Skeletal muscle satellite cell (primary cell): ENCODE results near the gene GATAD2B.

ENCODE experiments used
- H3K27me3 ChIP-seq: 2 replicates; pipeline ENCODE4 v1.7.0; 2013; ENCODE audit warnings: low read length; ENCODE audit not compliant: control insufficient read depth, insufficient read depth
- H3K36me3 ChIP-seq: 2 replicates; pipeline ENCODE4 v1.7.0; 2013; ENCODE audit warnings: mild to moderate bottlenecking, control low read depth, low read length; ENCODE audit not compliant: insufficient read depth
- H3K4me1 ChIP-seq: 2 replicates; pipeline ENCODE4 v1.7.0; 2013; ENCODE audit warnings: low read length; ENCODE audit not compliant: control insufficient read depth, insufficient read depth
- H3K4me2 ChIP-seq: 2 replicates; pipeline ENCODE4 v1.7.0; 2013; ENCODE audit warnings: mild to moderate bottlenecking, low read length
- H3K4me3 ChIP-seq: 2 replicates; pipeline ENCODE4 v1.7.0; 2013; ENCODE audit warnings: low read length
- H3K9ac ChIP-seq: 2 replicates; pipeline ENCODE4 v1.7.0; 2013; ENCODE audit warnings: mild to moderate bottlenecking, low read depth, low read length, moderate library complexity
- H3K9me3 ChIP-seq: replicated peaks from 2 replicates; pipeline ENCODE4 v1.7.0; 2013; ENCODE audit warnings: mild to moderate bottlenecking, control low read depth, low read length

Gene GATAD2B

DNA sequence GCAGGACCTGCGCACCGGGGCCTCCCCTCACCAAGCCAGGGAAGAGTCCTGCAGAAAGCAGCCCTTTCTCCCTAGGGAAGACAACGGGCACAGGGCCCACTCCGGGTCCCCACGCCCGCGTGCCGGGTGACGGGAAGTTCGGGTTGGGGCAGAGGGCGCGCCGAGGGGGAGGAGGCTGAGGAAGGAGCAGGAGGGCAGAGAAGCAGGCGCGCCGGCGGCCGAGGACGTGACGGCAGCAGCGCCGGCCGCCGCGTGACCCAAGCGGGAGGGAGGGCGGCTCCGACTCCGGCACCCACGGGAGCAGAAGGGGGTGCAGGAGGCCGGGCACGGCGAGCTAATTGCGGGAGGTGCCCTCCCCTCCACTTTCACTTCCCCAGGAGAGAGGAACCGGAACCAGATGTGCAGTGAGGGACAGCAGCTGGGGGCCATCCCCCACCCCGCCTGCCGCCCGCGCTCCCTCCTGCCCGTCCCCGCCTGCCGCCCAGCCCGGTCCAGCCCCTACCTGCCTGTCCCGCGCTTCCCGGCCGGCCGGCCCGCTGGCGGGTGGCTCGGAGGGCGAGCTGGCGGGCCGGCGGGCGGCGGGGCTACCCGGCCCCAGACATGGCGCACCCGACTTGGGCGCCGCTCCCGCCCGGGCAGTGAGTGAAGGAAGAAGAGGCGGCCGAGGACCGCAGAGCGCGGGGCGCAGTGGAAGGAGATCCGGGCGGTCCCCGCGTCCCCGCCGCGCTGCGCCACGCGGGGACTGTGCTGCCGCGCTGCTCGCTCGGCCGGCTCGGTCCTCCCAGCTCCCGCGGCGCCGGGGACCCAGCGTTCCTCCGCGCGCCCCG lies 23.2 kb upstream of the GATAD2B start:
- Histone ChIP-seq H3K36me3 (peaks cover 39% of the 10 kb centered on the region), H3K27me3 (no peaks in the 10 kb centered on the region), H3K4me1 (peaks cover 12% of the 10 kb centered on the region), H3K9me3 (no peaks in the 10 kb centered on the region), H3K4me3 (peak overlapping the region; percentile 89), H3K9ac (peak overlapping the region; percentile 84), H3K4me2 (peak overlapping the region; percentile 86)

DNA sequence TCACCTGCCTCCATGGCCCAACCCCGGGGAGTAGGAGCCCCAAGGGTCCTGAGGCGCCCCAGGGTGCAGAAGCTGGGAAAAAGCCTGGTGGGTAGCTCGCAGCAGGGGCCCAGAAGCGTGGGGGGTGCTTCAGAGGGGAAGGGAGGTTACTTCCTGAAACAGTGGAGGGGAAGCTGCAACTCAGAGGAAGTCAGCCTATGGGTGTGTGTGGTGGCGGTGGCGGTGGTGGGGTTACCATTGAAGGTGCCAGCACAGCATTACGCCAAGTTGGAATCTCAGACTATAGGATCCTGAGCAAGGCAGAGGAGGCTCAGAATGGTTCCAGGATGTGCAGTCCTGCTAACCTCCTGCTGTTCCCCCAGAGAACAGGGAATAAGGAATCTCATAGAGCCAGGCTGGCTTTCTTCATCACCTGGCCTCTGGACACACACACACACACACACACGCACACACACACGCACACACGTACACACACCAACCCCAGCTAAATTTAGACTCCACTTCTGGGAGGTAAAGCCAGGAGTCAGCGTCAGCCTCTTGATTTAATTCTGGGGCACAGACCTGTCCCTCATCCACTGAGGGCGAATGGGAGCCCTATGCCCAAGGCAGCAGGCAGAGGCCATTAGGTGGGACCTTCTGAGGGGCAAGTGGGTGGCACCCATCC lies 22.5 kb upstream of the GATAD2B start:
- peak overlapping the region; percentile 86 for H3K4me2 ChIP-seq
- peak overlapping the region; percentile 89 for H3K4me3 ChIP-seq
- H3K36me3 ChIP-seq, result peaks cover 38% of the 10 kb centered on the region
- H3K9me3 ChIP-seq, result no peaks in the 10 kb centered on the region
- peaks cover 12% of the 10 kb centered on the region for H3K4me1 ChIP-seq
- H3K9ac ChIP-seq, result peak overlapping the region; percentile 84
- H3K27me3 ChIP-seq, result no peaks in the 10 kb centered on the region

DNA sequence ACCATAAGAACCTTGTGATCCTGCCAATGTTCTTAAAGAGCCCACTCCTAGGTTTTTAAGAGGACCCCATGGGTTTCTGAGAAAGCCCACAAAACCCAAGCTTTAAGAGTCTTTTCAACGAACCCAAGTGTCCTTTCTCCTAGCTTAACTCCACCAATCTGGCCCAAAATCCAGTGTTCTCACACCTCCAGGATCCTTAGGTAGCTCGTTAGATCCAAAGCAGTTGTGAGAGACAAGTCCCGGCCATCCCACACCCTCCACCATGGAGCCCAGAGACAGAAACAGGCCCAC lies 22.0 kb upstream of the GATAD2B start:
- Histone ChIP-seq H3K4me2 (peak overlapping the region; percentile 86), H3K36me3 (peaks cover 39% of the 10 kb centered on the region), H3K27me3 (no peaks in the 10 kb centered on the region), H3K9ac (no peak overlapping the region), H3K4me1 (peaks cover 12% of the 10 kb centered on the region), H3K4me3 (peak overlapping the region; percentile 89), H3K9me3 (no peaks in the 10 kb centered on the region)

DNA sequence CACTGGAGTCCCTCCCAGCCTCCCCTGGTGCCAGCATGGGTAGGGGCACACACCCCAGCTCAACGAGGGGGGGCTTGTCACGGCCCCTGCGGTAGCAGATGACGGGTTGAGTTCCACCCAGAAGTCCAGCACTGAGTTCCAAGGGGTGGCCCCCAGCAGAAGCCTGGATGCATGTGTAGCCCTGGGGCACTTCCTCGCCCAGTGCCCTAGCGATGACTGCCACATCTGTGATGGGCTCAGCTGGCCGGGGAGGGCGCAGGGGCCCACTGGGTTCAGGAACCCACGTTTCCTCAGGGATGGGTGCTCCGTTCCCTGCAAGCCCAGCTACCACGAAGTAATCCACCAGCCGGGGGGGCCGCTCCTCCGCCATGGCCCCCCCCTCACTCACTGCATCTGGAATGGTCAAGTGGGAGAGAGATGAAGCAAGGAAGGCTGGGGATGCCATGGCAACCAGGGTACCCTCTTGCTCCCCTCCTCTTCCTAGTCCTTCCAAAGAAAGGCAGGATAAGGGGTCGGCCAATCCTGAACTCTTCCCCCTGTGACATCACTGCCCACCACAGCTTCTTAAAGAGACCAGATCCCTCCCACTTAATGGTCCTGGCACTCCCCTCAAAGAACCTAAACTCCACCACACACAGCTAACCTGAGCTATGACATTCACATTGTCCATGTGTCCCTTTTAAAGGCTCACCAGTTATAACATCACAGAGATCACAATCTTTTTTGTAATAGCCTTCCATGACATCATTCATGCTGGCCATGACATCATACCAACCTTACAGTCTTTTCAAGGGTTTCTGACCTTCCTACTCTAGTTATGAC lies 21.4 kb upstream of the GATAD2B start:
- Histone ChIP-seq H3K4me3 (no peak overlapping the region), H3K9me3 (no peaks in the 10 kb centered on the region), H3K9ac (no peak overlapping the region), H3K4me2 (peak overlapping the region; percentile 86), H3K36me3 (peaks cover 42% of the 10 kb centered on the region), H3K27me3 (no peaks in the 10 kb centered on the region), H3K4me1 (peaks cover 12% of the 10 kb centered on the region)

DNA sequence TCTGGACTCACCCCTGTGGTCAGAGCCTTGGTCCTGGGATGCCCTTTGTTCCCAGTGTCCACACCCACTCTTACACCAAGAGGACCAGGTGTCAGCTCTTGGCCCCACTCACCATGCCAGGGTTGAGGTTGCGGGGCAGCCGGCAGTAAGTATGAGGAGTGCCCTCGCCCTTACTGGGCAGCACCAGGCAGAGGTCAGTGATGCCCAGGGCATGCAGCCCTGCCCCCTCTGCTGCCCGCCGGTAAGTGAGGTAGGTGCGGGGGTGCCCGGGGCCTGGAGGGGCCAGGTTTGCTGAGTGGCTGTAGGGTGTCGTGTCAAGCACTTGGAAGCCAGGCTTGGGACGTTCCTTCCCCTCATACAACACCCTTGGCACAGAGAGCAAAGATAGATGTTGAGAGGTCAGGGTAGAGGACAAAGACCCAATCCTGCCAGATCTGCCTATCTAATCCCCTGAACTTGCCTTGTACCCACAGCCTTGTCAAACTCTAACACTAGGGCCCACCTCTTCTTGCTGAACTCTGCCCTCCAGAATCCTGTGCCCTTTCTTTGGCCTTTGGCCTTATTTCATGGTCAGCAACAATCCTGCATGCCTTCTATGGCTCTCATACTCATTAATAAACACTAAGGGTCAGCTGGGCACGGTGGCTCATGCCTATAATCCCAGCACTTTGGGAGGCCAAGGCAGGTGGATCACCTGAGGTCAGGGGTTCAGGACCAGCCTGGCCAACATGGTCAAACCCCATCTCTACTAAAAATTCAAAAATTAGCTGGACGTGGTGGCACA lies 20.2 kb upstream of the GATAD2B start:
- Histone ChIP-seq H3K4me1 (peaks cover 12% of the 10 kb centered on the region), H3K4me2 (no peak overlapping the region), H3K9me3 (no peaks in the 10 kb centered on the region), H3K27me3 (no peaks in the 10 kb centered on the region), H3K9ac (no peak overlapping the region), H3K4me3 (no peak overlapping the region), H3K36me3 (peaks cover 30% of the 10 kb centered on the region)

DNA sequence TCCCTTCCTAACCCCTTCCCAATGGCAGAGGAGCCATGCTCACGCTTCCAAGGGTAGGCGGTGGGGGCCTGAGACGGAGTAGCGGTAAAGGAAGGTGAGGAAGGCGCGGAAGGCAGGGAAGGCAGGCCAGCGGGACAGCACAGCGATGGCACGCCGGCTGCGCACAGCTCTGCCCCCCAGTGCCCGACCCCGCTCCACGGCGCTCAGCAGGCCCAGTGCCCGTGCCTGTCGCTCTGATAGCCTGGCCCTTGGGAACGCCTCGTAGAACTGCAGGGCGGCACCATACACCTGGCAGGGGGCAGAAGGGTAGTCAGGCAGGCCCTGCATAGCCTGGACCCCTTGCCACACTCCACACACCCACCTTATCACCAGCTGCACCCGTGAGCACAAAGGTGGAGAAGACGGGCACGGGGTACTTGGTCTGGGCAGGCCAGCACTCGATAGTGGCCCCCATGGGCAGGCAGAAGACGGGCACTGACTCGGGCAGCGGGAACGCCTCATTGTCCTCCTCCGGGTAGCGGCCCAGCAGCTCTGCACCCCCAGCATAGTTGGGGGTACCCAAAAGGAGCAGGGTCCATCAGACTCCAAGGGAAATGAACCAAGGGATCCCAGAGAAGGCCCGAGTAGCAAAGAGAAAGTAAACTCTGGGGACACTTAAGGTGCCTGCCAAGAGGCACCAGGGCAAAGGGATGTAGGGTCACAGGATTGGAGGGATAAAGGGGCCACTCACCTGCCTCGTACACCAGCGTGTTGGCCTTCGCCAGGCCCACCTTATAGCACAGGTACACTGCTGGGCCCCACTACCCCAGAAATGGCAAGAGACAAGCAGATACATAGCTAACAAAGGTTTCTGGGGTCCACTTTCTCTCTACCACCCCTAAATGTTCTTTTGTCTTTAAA lies 19.3 kb upstream of the GATAD2B start:
- H3K27me3 ChIP-seq, result no peaks in the 10 kb centered on the region
- H3K9ac ChIP-seq, result no peak overlapping the region
- H3K4me3 ChIP-seq, result no peak overlapping the region
- H3K4me2 ChIP-seq, result no peak overlapping the region
- no peaks in the 10 kb centered on the region for H3K9me3 ChIP-seq
- H3K36me3 ChIP-seq, result peaks cover 33% of the 10 kb centered on the region
- H3K4me1 ChIP-seq, result peaks cover 12% of the 10 kb centered on the region

DNA sequence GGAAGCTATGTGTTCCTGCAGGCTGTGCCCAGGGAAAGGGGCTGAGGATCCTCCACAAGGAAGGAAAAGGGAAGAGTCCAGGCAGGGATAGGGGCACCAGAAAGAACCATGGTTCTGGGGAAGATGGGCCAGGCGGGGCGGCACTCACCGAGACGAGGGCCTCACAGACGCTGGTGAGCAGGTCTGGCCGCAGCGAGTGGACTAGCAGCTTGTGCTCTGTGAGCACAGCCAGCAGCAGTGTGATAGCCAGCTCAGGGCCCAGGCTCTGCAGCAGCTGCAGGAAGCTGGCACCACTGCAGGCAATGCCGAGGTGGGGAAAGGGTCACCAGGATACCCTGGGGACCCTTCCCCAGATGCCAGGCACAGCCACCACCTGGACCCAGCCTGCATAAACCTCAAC lies 18.0 kb upstream of the GATAD2B start:
- peaks cover 46% of the 10 kb centered on the region for H3K36me3 ChIP-seq
- no peak overlapping the region for H3K4me3 ChIP-seq
- no peaks in the 10 kb centered on the region for H3K27me3 ChIP-seq
- no peak overlapping the region for H3K4me2 ChIP-seq
- no peak overlapping the region for H3K9ac ChIP-seq
- peaks cover 8% of the 10 kb centered on the region for H3K4me1 ChIP-seq
- H3K9me3 ChIP-seq, result no peaks in the 10 kb centered on the region

DNA sequence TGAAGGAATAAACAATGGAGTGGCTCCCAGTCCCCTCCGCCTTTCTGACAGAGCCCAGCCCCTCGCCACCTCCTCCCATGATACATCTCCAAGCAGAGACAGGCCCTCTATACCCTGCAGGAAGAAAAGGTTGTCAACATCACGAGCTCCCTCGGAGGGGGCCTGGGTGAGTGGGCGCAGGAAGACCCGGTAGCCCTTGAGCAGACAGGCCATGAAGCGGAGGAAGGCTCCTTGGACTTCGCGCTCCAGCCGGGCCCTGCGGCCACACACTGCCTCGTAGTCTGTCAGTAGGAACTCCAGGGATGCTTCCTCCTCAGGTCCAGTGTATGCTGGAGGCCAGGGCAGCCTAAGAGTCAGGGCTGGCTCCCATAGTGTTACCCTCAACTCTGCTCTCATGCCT lies 16.7 kb upstream of the GATAD2B start:
- H3K4me2 ChIP-seq, result no peak overlapping the region
- H3K9ac ChIP-seq, result no peak overlapping the region
- H3K4me3 ChIP-seq, result no peak overlapping the region
- H3K4me1 ChIP-seq, result no peaks in the 10 kb centered on the region
- H3K9me3 ChIP-seq, result no peaks in the 10 kb centered on the region
- no peaks in the 10 kb centered on the region for H3K27me3 ChIP-seq
- peaks cover 49% of the 10 kb centered on the region for H3K36me3 ChIP-seq

DNA sequence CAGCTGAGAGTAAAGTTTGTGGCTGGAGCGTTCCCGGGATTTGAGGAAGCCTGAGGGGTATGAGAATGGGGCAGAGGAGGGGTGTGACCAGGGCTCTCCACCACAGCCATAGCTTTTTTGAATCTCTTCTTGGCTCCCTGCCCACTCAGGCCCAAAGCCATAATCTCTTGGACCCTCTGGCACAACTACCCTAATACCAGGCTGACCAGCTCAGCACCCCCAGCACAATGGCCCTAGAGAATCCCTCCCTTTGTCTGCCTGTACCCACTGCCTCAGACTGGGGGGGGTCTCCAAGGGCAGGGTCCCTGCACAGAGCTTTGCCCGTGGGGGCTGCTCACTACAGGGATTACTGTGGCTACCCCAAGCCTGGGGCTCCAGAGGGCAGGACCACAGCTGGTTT lies 16.2 kb upstream of the GATAD2B start:
- Histone ChIP-seq H3K4me1 (no peaks in the 10 kb centered on the region), H3K4me2 (no peak overlapping the region), H3K36me3 (peaks cover 51% of the 10 kb centered on the region), H3K27me3 (no peaks in the 10 kb centered on the region), H3K4me3 (no peak overlapping the region), H3K9ac (no peak overlapping the region), H3K9me3 (no peaks in the 10 kb centered on the region)

DNA sequence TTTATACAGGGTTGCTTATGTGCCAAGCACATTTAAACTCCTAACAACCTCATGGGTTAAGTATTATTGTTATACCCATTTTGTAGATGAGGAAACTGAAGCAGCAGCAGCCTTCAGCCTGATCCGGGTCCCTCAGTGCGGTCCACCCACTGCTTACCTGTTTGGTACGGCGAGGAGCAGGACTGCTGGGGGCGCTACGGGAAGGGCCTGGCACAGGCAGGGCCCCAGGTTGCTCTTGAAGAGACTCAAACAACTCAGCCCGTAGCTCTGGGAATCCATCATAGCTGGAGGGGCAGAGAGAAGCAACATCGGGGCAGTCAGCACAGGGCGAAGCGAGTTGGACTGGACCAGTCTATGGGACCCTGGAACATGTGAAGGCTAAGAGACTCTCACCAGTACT lies 14.6 kb upstream of the GATAD2B start:
- Histone ChIP-seq H3K9ac (no peak overlapping the region), H3K36me3 (peaks cover 59% of the 10 kb centered on the region), H3K27me3 (no peaks in the 10 kb centered on the region), H3K4me2 (no peak overlapping the region), H3K4me3 (no peak overlapping the region), H3K4me1 (no peaks in the 10 kb centered on the region), H3K9me3 (no peaks in the 10 kb centered on the region)
